ENCODE results near the gene CPLANE1. TPM values are rescaled to one million over a fixed set of nuclear protein-coding genes. Genes with fewer than 3 reads are reported as not detected.

CPLANE1 gene
- total and polyA plus RNA-seq, 9 of the 15 experiments (the other 6 are each of a cell fraction or from before 2014, with no cell fraction given), result under 0.01 to 0.27 (median 0.08) TPM; not detected in 2

- Histone ChIP-seq H2AFZ (ENCODE audit: low read depth, low read length) (no peak overlapping the region), H3K9me3 (replicated peaks; ENCODE audit: control insufficient read depth, insufficient read depth, low read depth, low read length) (no peaks in the 10 kb centered on the region), H3K4me1 (replicated peaks in 1 of 2; ENCODE audit: control insufficient read depth in 2 of 2, insufficient read depth in 2 of 2, low read length in 2 of 2) (no peaks in the 10 kb centered on the region), H3K9me1 (ENCODE audit: control insufficient read depth, insufficient read depth, low read length) (no peaks in the 10 kb centered on the region), H3K27me3 (ENCODE audit: control insufficient read depth in 2 of 2, insufficient read depth in 2 of 2, low read length in 2 of 2) (0 out of 5 replicates have a peak, but pooled peaks cover 0 to 5% of the 10 kb centered on the region in 2 experiments), H3K4me3 (no peak overlapping the region), H3K27ac (ENCODE audit: extremely low read depth, low read depth, low read length) (no peak overlapping the region), H3K36me3 (ENCODE audit: control insufficient read depth, insufficient read depth, low read length) (no peaks in the 10 kb centered on the region), H3K79me2 (ENCODE audit: control insufficient read depth, insufficient read depth, low read length) (no peaks in the 10 kb centered on the region), H3K4me2 (ENCODE audit: insufficient read depth, low read length) (no peak overlapping the region), H4K20me1 (replicated peaks; ENCODE audit: control insufficient read depth, insufficient read depth, low read length) (no peaks in the 10 kb centered on the region), H3K9ac (ENCODE audit: insufficient read depth in 1 of 2, low read depth in 2 of 2, low read length in 2 of 2) (no peak overlapping the region)
- ChIA-PET POLR2A (interaction anchor here (0.6 to 1.5 kb wide), 4 partner anchors 8 to 1231 kb away, joined by 3 to 6 read pairs (median 3); no protein-coding TSS in a partner anchor), CTCF (ENCODE audit: low intra/inter-chr PET ratio) (no interaction called here)
- no peak for DNase-seq (ENCODE audit: extremely low read depth in 1 of 4, low spot score in 3 of 4)
- no peak for FAIRE-seq
- 6% methylated on average over 1 of the region's 1 CpG for WGBS (ENCODE audit: insufficient coverage, low coverage, missing lambda C conversion rate)
- no peak for TF ChIP-seq ARID3A (IDR thresholded peaks at IDR 0.05; ENCODE audit: borderline replicate concordance, low read depth, low read length)
- ATAC-seq, result no peak
- intact Hi-C loops (cut with micrococcal nuclease) (no loop called here), in situ Hi-C loops (cut with MboI) (no loop called here)
- BruUV-seq (replicated peaks), result no TSS peak
Measured at GRCh38 chr5:37071901-37072581, 177.1 kb downstream of the CPLANE1 start.

- Histone ChIP-seq H3K79me2 (ENCODE audit: control insufficient read depth, insufficient read depth, low read length) (no peaks in the 10 kb centered on the region), H3K27ac (ENCODE audit: extremely low read depth, low read depth, low read length) (no peak overlapping the region), H3K4me2 (ENCODE audit: insufficient read depth, low read length) (no peak overlapping the region), H4K20me1 (replicated peaks; ENCODE audit: control insufficient read depth, insufficient read depth, low read length) (no peaks in the 10 kb centered on the region), H3K9me1 (ENCODE audit: control insufficient read depth, insufficient read depth, low read length) (no peaks in the 10 kb centered on the region), H3K27me3 (ENCODE audit: control insufficient read depth in 2 of 2, insufficient read depth in 2 of 2, low read length in 2 of 2) (0 out of 5 replicates have a peak, but pooled peaks cover 0 to 5% of the 10 kb centered on the region in 2 experiments), H2AFZ (ENCODE audit: low read depth, low read length) (no peak overlapping the region), H3K9me3 (replicated peaks; ENCODE audit: control insufficient read depth, insufficient read depth, low read depth, low read length) (no peaks in the 10 kb centered on the region), H3K36me3 (ENCODE audit: control insufficient read depth, insufficient read depth, low read length) (no peaks in the 10 kb centered on the region), H3K9ac (ENCODE audit: insufficient read depth in 1 of 2, low read depth in 2 of 2, low read length in 2 of 2) (no peak overlapping the region), H3K4me1 (replicated peaks in 1 of 2; ENCODE audit: control insufficient read depth in 2 of 2, insufficient read depth in 2 of 2, low read length in 2 of 2) (no peaks in the 10 kb centered on the region), H3K4me3 (no peak overlapping the region)
- ChIA-PET CTCF (ENCODE audit: low intra/inter-chr PET ratio) (no interaction called here), POLR2A (interaction anchor here (0.6 to 1.5 kb wide), 4 partner anchors 8 to 1231 kb away, joined by 3 to 6 read pairs (median 3); no protein-coding TSS in a partner anchor)
- in situ Hi-C loops (cut with MboI) (no loop called here), intact Hi-C loops (cut with micrococcal nuclease) (no loop called here)
- BruUV-seq (replicated peaks), result no TSS peak
- WGBS (ENCODE audit: insufficient coverage, low coverage, missing lambda C conversion rate), result 0% methylated on average over 1 of the region's 1 CpG
- FAIRE-seq, result no peak
- DNase-seq (ENCODE audit: extremely low read depth in 1 of 4, low spot score in 3 of 4), result no peak
- ATAC-seq, result no peak
- TF ChIP-seq NFIX (CRISPR knock-in tag; IDR thresholded peaks at IDR 0.05; ENCODE audit: low read depth) (no peak), ZFPM2 (CRISPR knock-in tag; IDR thresholded peaks at IDR 0.05) (no peak), ZBTB33 (CRISPR knock-in tag; IDR thresholded peaks at IDR 0.05) (no peak), THRB (CRISPR knock-in tag; conservative IDR thresholded peaks at IDR 0.05) (no peak)
Measured at GRCh38 chr5:37071487-37071886, 177.7 kb downstream of the CPLANE1 start.
